Erythroblast (primary cell): ENCODE measurements around the gene GPR31.

Experiments
- GATA1 ChIP-seq: IDR thresholded peaks from 2 replicates; pipeline ENCODE4 v1.6.1; 2011; ENCODE audit warnings: low read depth, mild to moderate bottlenecking, control low read depth, low read length, moderate library complexity
- POLR2A ChIP-seq: IDR thresholded peaks from 2 replicates; pipeline ENCODE4 v1.6.1; 2011; ENCODE audit warnings: mild to moderate bottlenecking, low read length

DNA sequence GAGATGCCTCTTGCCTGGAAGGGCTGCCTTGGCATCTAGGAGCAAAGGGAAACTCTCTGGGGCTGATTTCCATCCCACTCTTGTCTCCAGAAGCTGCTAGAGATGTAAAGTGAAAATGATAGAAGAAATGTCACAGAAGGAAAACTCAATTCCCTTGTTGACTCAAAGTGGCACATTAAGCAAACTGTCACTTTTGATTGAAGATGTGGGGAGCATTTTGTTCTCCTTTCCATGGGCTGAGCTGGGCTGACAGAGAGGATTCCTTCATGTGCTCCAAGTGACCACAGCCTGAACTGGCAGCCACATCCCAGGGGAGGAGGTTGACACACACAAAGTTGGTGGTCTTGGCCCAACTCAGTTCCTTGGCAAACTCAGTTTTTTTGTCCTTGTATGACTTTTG, 9.8 kb downstream of the GPR31 start:
- no peak for TF ChIP-seq POLR2A
- no peak for TF ChIP-seq GATA1
